Erythroblast (primary cell): Measurements from ENCODE around the gene BRMS1.

Experiments
- DNase-seq, 2 experiments: peaks; one replicate each; lab custom pipeline; 2025; lab: John Stamatoyannopoulos, UW
- GATA1 ChIP-seq: IDR thresholded peaks from 2 replicates; pipeline ENCODE4 v1.6.1; 2011; ENCODE audit warnings: low read depth, mild to moderate bottlenecking, control low read depth, low read length, moderate library complexity
- POLR2A ChIP-seq: IDR thresholded peaks from 2 replicates; pipeline ENCODE4 v1.6.1; 2011; ENCODE audit warnings: mild to moderate bottlenecking, low read length

The BRMS1 gene

GRCh38 chr11:66299186-66299585, 45.7 kb downstream of the BRMS1 start:
- DNase-seq = no peak
- TF ChIP-seq GATA1 (no peak), POLR2A (no peak)

- no peak for TF ChIP-seq POLR2A
- TF ChIP-seq GATA1 = no peak
- no peak for DNase-seq
Observed at GRCh38 chr11:66297610-66298009, 47.3 kb downstream of the BRMS1 start.

- no peak for DNase-seq
- no peak for TF ChIP-seq GATA1
- no peak for TF ChIP-seq POLR2A
Observed at GRCh38 chr11:66294626-66295620, 50.0 kb downstream of the BRMS1 start.

- DNase-seq = no peak
- TF ChIP-seq POLR2A (no peak), GATA1 (no peak)
Observed at GRCh38 chr11:66293777-66294625, 50.9 kb downstream of the BRMS1 start.

GRCh38 chr11:66293352-66293751, 51.6 kb downstream of the BRMS1 start:
- no peak for TF ChIP-seq GATA1
- TF ChIP-seq POLR2A = no peak
- no peak for DNase-seq

- TF ChIP-seq POLR2A = no peak
- no peak for TF ChIP-seq GATA1
- DNase-seq = no peak
Observed at GRCh38 chr11:66292543-66293332, 52.2 kb downstream of the BRMS1 start.

- no peak for TF ChIP-seq GATA1
- TF ChIP-seq POLR2A = no peak
- DNase-seq = no peak
Observed at GRCh38 chr11:66291706-66292542, 53.0 kb downstream of the BRMS1 start, which contains the start of gene TMEM151A. TMEM151A (plus strand) TSS chr11:66291894; CDS start chr11:66292014, 120 bp downstream.

- TF ChIP-seq GATA1 (no peak), POLR2A (no peak)
- no peak for DNase-seq
Observed at GRCh38 chr11:66291303-66291705, 53.6 kb downstream of the BRMS1 start.

GRCh38 chr11:66290330-66290621, 54.6 kb downstream of the BRMS1 start:
- no peak for DNase-seq
- TF ChIP-seq GATA1 (no peak), POLR2A (no peak)

GRCh38 chr11:66289548-66290329, 55.2 kb downstream of the BRMS1 start:
- no peak for TF ChIP-seq POLR2A
- no peak for TF ChIP-seq GATA1
- peak; percentile 82 for DNase-seq

GRCh38 chr11:66288671-66289547, 56.0 kb downstream of the BRMS1 start, which contains the start of gene YIF1A:
YIF1A (minus strand) TSS chr11:66289143; CDS start chr11:66288985, 158 bp downstream.
- peak; percentile 94 for TF ChIP-seq POLR2A
- TF ChIP-seq GATA1 = no peak

More at GRCh38 chr11:66288671-66289547, 56.0 kb downstream of the BRMS1 start, which contains the start of gene YIF1A:
- DNase-seq = peak; percentile 99
